ENCODE measurements around the gene PAPPA2. TPM values are rescaled to one million over a fixed set of nuclear protein-coding genes. Genes with fewer than 3 reads are reported as not detected.

The PAPPA2 gene
- total and polyA plus RNA-seq, 9 of the 15 experiments (the other 6 are each of a cell fraction or from before 2014, with no cell fraction given) = 0.01 to 0.15 (median 0.05) TPM; not detected in 2

- BruUV-seq (replicated peaks) = no TSS peak
- WGBS (ENCODE audit: insufficient coverage, low coverage, missing lambda C conversion rate) = 0% methylated on average over 3 of the region's 3 CpGs
Observed at GRCh38 chr1:176609556-176610408, 146.8 kb downstream of the PAPPA2 start.

GRCh38 chr1:176612791-176613190 lies 149.8 kb downstream of the PAPPA2 start:
- no peaks in the 10 kb centered on the region for H3K4me1 ChIP-seq (replicated peaks in 1 of 2; ENCODE audit: control insufficient read depth in 2 of 2, insufficient read depth in 2 of 2, low read length in 2 of 2)
- no peak overlapping the region for H3K4me2 ChIP-seq (ENCODE audit: insufficient read depth, low read length)
- TF ChIP-seq PBX2 (CRISPR knock-in tag; IDR thresholded peaks at IDR 0.05; ENCODE audit: low read depth) (no peak), PBX2 (tag; conservative IDR thresholded peaks at IDR 0.05; ENCODE audit: low read depth) (peak; percentile 70), MEIS2 (IDR thresholded peaks at IDR 0.05; ENCODE audit: partially characterized antibody) (peak; percentile 34), GABPA (tag; conservative IDR thresholded peaks at IDR 0.05; ENCODE audit: low read depth) (peak; percentile 71), ZBTB34 (CRISPR knock-in tag; IDR thresholded peaks at IDR 0.05) (no peak)
- H2AFZ ChIP-seq (ENCODE audit: low read depth, low read length) = no peak overlapping the region
- DNase-seq (ENCODE audit: extremely low read depth in 1 of 4, low spot score in 3 of 4) = no peak
- in situ Hi-C loops (cut with MboI) (no loop called here), intact Hi-C loops (cut with micrococcal nuclease) (no loop called here)
- no peak for FAIRE-seq
- H3K9ac ChIP-seq (ENCODE audit: insufficient read depth in 1 of 2, low read depth in 2 of 2, low read length in 2 of 2) = no peak overlapping the region
- H3K9me3 ChIP-seq (replicated peaks; ENCODE audit: control insufficient read depth, insufficient read depth, low read depth, low read length) = no peaks in the 10 kb centered on the region
- no peak for ATAC-seq
- H3K27me3 ChIP-seq (ENCODE audit: control insufficient read depth in 2 of 2, insufficient read depth in 2 of 2, low read length in 2 of 2) = no peaks in the 10 kb centered on the region; a peak in 1 of 5 replicates
- no peaks in the 10 kb centered on the region for H3K9me1 ChIP-seq (ENCODE audit: control insufficient read depth, insufficient read depth, low read length)
- H4K20me1 ChIP-seq (replicated peaks; ENCODE audit: control insufficient read depth, insufficient read depth, low read length) = no peaks in the 10 kb centered on the region
- no peak overlapping the region for H3K4me3 ChIP-seq
- ChIA-PET CTCF (ENCODE audit: low intra/inter-chr PET ratio) (no interaction called here), POLR2A (no interaction called here)
- no peaks in the 10 kb centered on the region for H3K79me2 ChIP-seq (ENCODE audit: control insufficient read depth, insufficient read depth, low read length)
- H3K36me3 ChIP-seq (ENCODE audit: control insufficient read depth, insufficient read depth, low read length) = no peaks in the 10 kb centered on the region
- no peak overlapping the region for H3K27ac ChIP-seq (ENCODE audit: extremely low read depth, low read depth, low read length)
- 3% methylated on average over 4 of the region's 4 CpGs for WGBS (ENCODE audit: insufficient coverage, low coverage, missing lambda C conversion rate)
- BruUV-seq (replicated peaks) = no TSS peak

More at GRCh38 chr1:176609556-176610408, 146.8 kb downstream of the PAPPA2 start:
- H3K27ac ChIP-seq (ENCODE audit: extremely low read depth, low read depth, low read length) = no peak overlapping the region
- TF ChIP-seq CEBPB (tag; IDR thresholded peaks at IDR 0.05) (peak; percentile 39), POLR3G (IDR thresholded peaks at IDR 0.05; ENCODE audit: extremely low read depth, insufficient read length, insufficient replicate concordance) (no peak)
- no peaks in the 10 kb centered on the region for H3K9me3 ChIP-seq (replicated peaks; ENCODE audit: control insufficient read depth, insufficient read depth, low read depth, low read length)
- H3K36me3 ChIP-seq (ENCODE audit: control insufficient read depth, insufficient read depth, low read length) = no peaks in the 10 kb centered on the region
- intact Hi-C loops (cut with micrococcal nuclease) = no loop called here
- FAIRE-seq (no peak), DNase-seq (ENCODE audit: extremely low read depth in 1 of 4, low spot score in 3 of 4) (no peak), ATAC-seq (no peak)
- no peak overlapping the region for H3K9ac ChIP-seq (ENCODE audit: insufficient read depth in 1 of 2, low read depth in 2 of 2, low read length in 2 of 2)
- ChIA-PET POLR2A (interaction anchor here (0.5 kb wide), 1 partner anchor 193 kb away, joined by 3 read pairs; no protein-coding TSS in a partner anchor), CTCF (ENCODE audit: low intra/inter-chr PET ratio) (no interaction called here)
- H3K4me2 ChIP-seq (ENCODE audit: insufficient read depth, low read length) = no peak overlapping the region
- no peak overlapping the region for H3K4me3 ChIP-seq
- no peak overlapping the region for H2AFZ ChIP-seq (ENCODE audit: low read depth, low read length)
- H3K9me1 ChIP-seq (ENCODE audit: control insufficient read depth, insufficient read depth, low read length) = no peaks in the 10 kb centered on the region
- no peaks in the 10 kb centered on the region for H3K79me2 ChIP-seq (ENCODE audit: control insufficient read depth, insufficient read depth, low read length)
- no peaks in the 10 kb centered on the region for H3K4me1 ChIP-seq (replicated peaks in 1 of 2; ENCODE audit: control insufficient read depth in 2 of 2, insufficient read depth in 2 of 2, low read length in 2 of 2)
- no peaks in the 10 kb centered on the region; a peak in 1 of 5 replicates for H3K27me3 ChIP-seq (ENCODE audit: control insufficient read depth in 2 of 2, insufficient read depth in 2 of 2, low read length in 2 of 2)
- in situ Hi-C loops (cut with MboI) = no loop called here
- H4K20me1 ChIP-seq (replicated peaks; ENCODE audit: control insufficient read depth, insufficient read depth, low read length) = no peaks in the 10 kb centered on the region
